H9 (cell line): Measurements from ENCODE around the gene DGKE. TPM values are rescaled to one million over a fixed set of nuclear protein-coding genes. Genes with fewer than 3 reads are reported as not detected.

Experiments used
- DNase-seq: peaks from one replicate; pipeline ENCODE4 v3.0.0-alpha.2; 2017
- H2AFZ ChIP-seq: one replicate; pipeline ENCODE4 v1.6.1; 2013; ENCODE audit warnings: mild to moderate bottlenecking, low read length, control low read depth, moderate library complexity
- H2AK5ac ChIP-seq: 2 replicates; pipeline ENCODE4 v1.6.1; 2013; ENCODE audit warnings: low read length, control low read depth, mixed read lengths; ENCODE audit not compliant: insufficient read length
- H2BK120ac ChIP-seq: one replicate; pipeline ENCODE4 v1.6.1; 2013; ENCODE audit warnings: low read depth, mild to moderate bottlenecking, low read length, control low read depth, inconsistent platforms; ENCODE audit not compliant: poor library complexity, severe bottlenecking
- H2BK12ac ChIP-seq: 2 replicates; pipeline ENCODE4 v1.6.1; 2013; ENCODE audit warnings: low read length, control low read depth, mixed read lengths, low read depth; ENCODE audit not compliant: insufficient read length
- H2BK15ac ChIP-seq: 2 replicates; pipeline ENCODE4 v1.6.1; 2013; ENCODE audit warnings: low read depth, low read length, control low read depth
- H2BK20ac ChIP-seq: one replicate; pipeline ENCODE4 v1.6.1; 2013; ENCODE audit warnings: low read depth, mild to moderate bottlenecking, low read length, control low read depth, inconsistent platforms; ENCODE audit not compliant: poor library complexity, severe bottlenecking
- H2BK5ac ChIP-seq: 2 replicates; pipeline ENCODE4 v1.6.1; 2013; ENCODE audit warnings: low read length, control low read depth, mixed read lengths; ENCODE audit not compliant: insufficient read length
- H3K14ac ChIP-seq: 2 replicates; pipeline ENCODE4 v1.6.1; 2013; ENCODE audit warnings: low read length, control low read depth; ENCODE audit not compliant: insufficient read depth
- H3K18ac ChIP-seq: 2 replicates; pipeline ENCODE4 v1.6.1; 2013; ENCODE audit warnings: low read depth, mild to moderate bottlenecking, mixed read lengths, low read length, control low read depth; ENCODE audit not compliant: insufficient read length
- H3K23ac ChIP-seq: 2 replicates; pipeline ENCODE4 v1.6.1; 2013; ENCODE audit warnings: low read length, control low read depth, mixed read lengths, low read depth; ENCODE audit not compliant: insufficient read length
- H3K23me2 ChIP-seq: 2 replicates; pipeline ENCODE4 v1.6.1; 2013; ENCODE audit warnings: low read depth, mild to moderate bottlenecking, mixed read lengths, low read length, control low read depth; ENCODE audit not compliant: insufficient read length, poor library complexity, severe bottlenecking
- H3K27ac ChIP-seq: 2 replicates; pipeline ENCODE4 v1.5.1; 2013; ENCODE audit warnings: low read length, control low read depth, mixed read lengths, low read depth; ENCODE audit not compliant: insufficient read length
- H3K27me3 ChIP-seq: 2 replicates; pipeline ENCODE4 v1.6.1; 2013; ENCODE audit warnings: low read length, control low read depth, inconsistent platforms; ENCODE audit not compliant: insufficient read depth
- H3K4ac ChIP-seq: 2 replicates; pipeline ENCODE4 v1.6.1; 2013; ENCODE audit warnings: low read depth, mild to moderate bottlenecking, control low read depth, inconsistent platforms, low read length, moderate library complexity
- H3K4me1 ChIP-seq: 2 replicates; pipeline ENCODE4 v1.6.1; 2013; ENCODE audit warnings: low read length, control low read depth, inconsistent platforms; ENCODE audit not compliant: insufficient read depth
- H3K4me2 ChIP-seq: 2 replicates; pipeline ENCODE4 v1.6.1; 2013; ENCODE audit warnings: low read length, control low read depth, mixed read lengths; ENCODE audit not compliant: insufficient read length, insufficient read depth
- H3K56ac ChIP-seq: 2 replicates; pipeline ENCODE4 v1.6.1; 2013; ENCODE audit warnings: low read depth, mild to moderate bottlenecking, mixed read lengths, low read length, control low read depth; ENCODE audit not compliant: insufficient read length
- H3K79me1 ChIP-seq: 2 replicates; pipeline ENCODE4 v1.6.1; 2013; ENCODE audit warnings: low read depth, mild to moderate bottlenecking, moderate library complexity, low read length, control low read depth, inconsistent platforms; ENCODE audit not compliant: insufficient read depth, poor library complexity, severe bottlenecking
- H3K79me2 ChIP-seq: 2 replicates; pipeline ENCODE4 v1.6.1; 2013; ENCODE audit warnings: low read length, control low read depth, inconsistent platforms; ENCODE audit not compliant: insufficient read depth
- H3K9ac ChIP-seq: 2 replicates; pipeline ENCODE4 v1.6.1; 2013; ENCODE audit warnings: low read length, control low read depth, mixed read lengths; ENCODE audit not compliant: insufficient read length; ENCODE audit errors: extremely low read depth
- H3K9me3 ChIP-seq: one replicate; pipeline ENCODE4 v1.6.1; 2013; ENCODE audit warnings: low read depth, low read length, inconsistent platforms; ENCODE audit not compliant: control insufficient read depth
- H3T11ph ChIP-seq: one replicate; pipeline ENCODE4 v1.6.1; 2013; ENCODE audit warnings: mild to moderate bottlenecking, low read length, control low read depth, inconsistent platforms
- H4K20me1 ChIP-seq: one replicate; pipeline ENCODE4 v1.6.1; 2013; ENCODE audit not compliant: control insufficient read depth, insufficient read length, insufficient read depth
- H4K5ac ChIP-seq: 2 replicates; pipeline ENCODE4 v1.6.1; 2013; ENCODE audit warnings: low read depth, mild to moderate bottlenecking, mixed read lengths, low read length, control low read depth; ENCODE audit not compliant: insufficient read length
- H4K8ac ChIP-seq: replicated peaks from 2 replicates; pipeline ENCODE4 v1.6.1; 2013; ENCODE audit warnings: low read length, control low read depth, mixed read lengths, low read depth; ENCODE audit not compliant: insufficient read length
- H4K91ac ChIP-seq: 2 replicates; pipeline ENCODE4 v1.6.1; 2013; ENCODE audit warnings: low read depth, mild to moderate bottlenecking, moderate library complexity, mixed read lengths, low read length, control low read depth; ENCODE audit not compliant: insufficient read length
- H3K27ac Mint-ChIP-seq, 3 experiments: 2 replicates in 2 of 3; 3 replicates in 1 of 3; pipeline ENCODE4 v1.8.0; 2020 to 2021; ENCODE audit warnings: mixed read lengths in 3 of 3, mild to moderate bottlenecking in 1 of 3, moderate library complexity in 1 of 3
- H3K27me3 Mint-ChIP-seq: 2 replicates; pipeline ENCODE4 v1.8.0; 2021; ENCODE audit warnings: low read depth, mild to moderate bottlenecking, moderate library complexity, mixed read lengths
- H3K36me3 Mint-ChIP-seq, 3 experiments: 2 replicates in 2 of 3; 3 replicates in 1 of 3; pipeline ENCODE4 v1.8.0; 2020 to 2021; ENCODE audit warnings: low read depth in 3 of 3, mixed read lengths in 3 of 3; ENCODE audit not compliant: insufficient read depth in 1 of 3
- H3K4me1 Mint-ChIP-seq, 2 experiments: 2 replicates each; pipeline ENCODE4 v1.8.0; 2020; ENCODE audit warnings: mixed read lengths in 2 of 2
- H3K4me3 Mint-ChIP-seq, 2 experiments: 2 replicates in 1 of 2; 3 replicates in 1 of 2; pipeline ENCODE4 v1.8.0; 2020 to 2021; ENCODE audit warnings: mild to moderate bottlenecking in 2 of 2, mixed read lengths in 2 of 2, moderate library complexity in 1 of 2
- H3K9me3 Mint-ChIP-seq, 2 experiments: 2 replicates in 1 of 2; 3 replicates in 1 of 2; pipeline ENCODE4 v1.8.0; 2020; ENCODE audit warnings: mild to moderate bottlenecking in 2 of 2, mixed read lengths in 2 of 2, moderate library complexity in 1 of 2
- CTCF ChIP-seq: fragments of 200-600 bp; sonication (generic); conservative IDR thresholded peaks from 3 replicates; pipeline ENCODE4 v1.8.0; 2021; ENCODE audit warnings: antibody characterized with exemption, mild to moderate bottlenecking
- WGBS: extraction: QIAGEN DNeasy Blood & Tissue Kit; methylation state at CpG from one replicate; pipeline ENCODE4 v1.1.7; 2013; ENCODE audit warnings: missing lambda C conversion rate, low lambda C conversion rate, mixed read lengths; ENCODE audit not compliant: insufficient read length; ENCODE audit errors: extremely low coverage; 5-methylcytosine and 5-hydroxymethylcytosine counted together
- total RNA-seq: library from RNA; stranded (reverse); gene quantifications from 2 replicates; pipeline ENCODE4 v1.2.1, GENCODE V29; 2021

The DGKE gene
- total RNA-seq, 1 experiment from 2014 or later: 4.9 TPM

- Histone ChIP-seq H2BK12ac (no peak overlapping the region), H3K4ac (no peak overlapping the region), H3K79me2 (no peaks in the 10 kb centered on the region), H3K4me1 (no peaks in the 10 kb centered on the region), H3K9me3 (peaks cover 12% of the 10 kb centered on the region), H4K91ac (no peak overlapping the region), H4K8ac (no peak overlapping the region), H3K23ac (no peak overlapping the region), H3K14ac (no peak overlapping the region), H2AFZ (no peak overlapping the region), H3K23me2 (no peaks in the 10 kb centered on the region), H3K56ac (no peak overlapping the region), H3K18ac (no peak overlapping the region), H3T11ph (no peak overlapping the region), H2BK120ac (no peak overlapping the region), H3K4me2 (no peak overlapping the region), H3K27ac (no peak overlapping the region), H2AK5ac (no peak overlapping the region), H3K79me1 (no peaks in the 10 kb centered on the region), H3K27me3 (no peaks in the 10 kb centered on the region), H2BK5ac (no peak overlapping the region), H2BK20ac (no peak overlapping the region), H2BK15ac (no peak overlapping the region), H4K5ac (no peak overlapping the region), H4K20me1 (no peaks in the 10 kb centered on the region), H3K9ac (no peak overlapping the region)
- peaks cover 7 to 10% of the 10 kb centered on the region in 2 experiments for H3K4me1 Mint-ChIP-seq
- no peak for TF ChIP-seq CTCF
- H3K36me3 Mint-ChIP-seq: peaks cover 29 to 40% (median 32%) of the 10 kb centered on the region in 3 experiments
- DNase-seq: no peak
- H3K4me3 Mint-ChIP-seq: no peak overlapping the region; a peak in 1 of 5 replicates
- peak overlapping the region in 1 of 3 experiments; percentile 2; a peak in 2 of 7 replicates for H3K27ac Mint-ChIP-seq
- H3K9me3 Mint-ChIP-seq: peaks cover 17 to 26% of the 10 kb centered on the region in 2 experiments
- H3K27me3 Mint-ChIP-seq: no peaks in the 10 kb centered on the region
- no CpG with 5 or more reads among the region's 2 CpGs for WGBS
These were observed 51.3 kb downstream of the DGKE start for GRCh38 chr17:56885312-56885657.
